Measurements from ENCODE around the gene KYAT1. TPM values are rescaled to one million over a fixed set of nuclear protein-coding genes. Genes with fewer than 3 reads are reported as not detected.
A peak's percentile ranks its signal among the peaks of the same experiment; 100 is the strongest.

KYAT1 gene
- total RNA-seq, 1 donor from 2014 or later, result 9.5 TPM

- Histone ChIP-seq H3K36me3 (ENCODE audit: control insufficient read depth, insufficient read depth, low read length) (peaks cover 8% of the 10 kb centered on the region), H3K27me3 (ENCODE audit: control insufficient read depth, insufficient read depth, low read length) (no peaks in the 10 kb centered on the region), H3K4me3 (ENCODE audit: low read depth, low read length) (peak within 1 kb of the TSS; percentile 100)
- no peak for FAIRE-seq
- no peak for TF ChIP-seq CTCF (IDR thresholded peaks at IDR 0.05; ENCODE audit: insufficient read depth, low read length, severe bottlenecking)
- DNase-seq (ENCODE audit: low read depth), result peak; percentile 29
Measured at GRCh38 chr9:128786681-128787601, 94.8 kb downstream of the KYAT1 start, which contains the start of gene TBC1D13. Gene TBC1D13, plus strand, starts transcription at chr9:128787253. Its CDS starts 101 bp downstream, at chr9:128787354.

GRCh38 chr9:128785427-128785826 lies 96.3 kb downstream of the KYAT1 start:
- H3K27me3 ChIP-seq (ENCODE audit: control insufficient read depth, insufficient read depth, low read length), result no peaks in the 10 kb centered on the region
- H3K4me3 ChIP-seq (ENCODE audit: low read depth, low read length), result no peak overlapping the region
- FAIRE-seq (no peak), DNase-seq (ENCODE audit: low read depth) (no peak)
- no peaks in the 10 kb centered on the region for H3K36me3 ChIP-seq (ENCODE audit: control insufficient read depth, insufficient read depth, low read length)
- TF ChIP-seq CTCF (IDR thresholded peaks at IDR 0.05; ENCODE audit: insufficient read depth, low read length, severe bottlenecking), result no peak

Other genes starting within 250 kb of the KYAT1 start
- 27.4 and 33.7 TPM in 2 replicates for gene DYNC2I2, start 225.1 kb downstream of the KYAT1 start, total RNA-seq
- gene SET, start 192.7 kb downstream of the KYAT1 start, total RNA-seq, result 717 and 775 TPM in 2 replicates
- gene PKN3, start 179.4 kb downstream of the KYAT1 start, total RNA-seq, result 1.5 and 2.1 TPM in 2 replicates
- gene ZDHHC12, start 157.8 kb downstream of the KYAT1 start, total RNA-seq, result 27.4 and 46.0 TPM in 2 replicates
- 8.7 and 14.2 TPM in 2 replicates for gene ZER1, start 110.0 kb downstream of the KYAT1 start, total RNA-seq
- gene TBC1D13, start 94.7 kb downstream of the KYAT1 start, total RNA-seq, result 11.8 and 12.6 TPM in 2 replicates
- 36.6 and 54.0 TPM in 2 replicates for gene ENDOG, start 63.5 kb downstream of the KYAT1 start, total RNA-seq
- gene SPOUT1, start 52.2 kb downstream of the KYAT1 start, total RNA-seq, result 10.4 and 14.0 TPM in 2 replicates
- gene LRRC8A, start 183 bp upstream of the KYAT1 start, total RNA-seq, result 259 and 329 TPM in 2 replicates
- 1.1 and 3.8 TPM in 2 replicates for gene PHYHD1, start 39.0 kb upstream of the KYAT1 start, total RNA-seq
- 22.6 and 24.6 TPM in 2 replicates for gene DOLK, start 65.7 kb upstream of the KYAT1 start, total RNA-seq
- gene NUP188, start 65.7 kb upstream of the KYAT1 start, total RNA-seq, result 25.8 and 38.5 TPM in 2 replicates
- 50.5 and 98.1 TPM in 2 replicates for gene SH3GLB2, start 146.4 kb upstream of the KYAT1 start, total RNA-seq
- gene MIGA2, start 154.7 kb upstream of the KYAT1 start, total RNA-seq, result 12.6 and 25.0 TPM in 2 replicates
- gene DOLPP1, start 199.2 kb upstream of the KYAT1 start, total RNA-seq, result 10.0 and 10.8 TPM in 2 replicates
- gene CRAT, start 228.8 kb upstream of the KYAT1 start, total RNA-seq, result 13.7 and 40.2 TPM in 2 replicates
- 39.5 and 76.0 TPM in 2 replicates for gene PTPA, start 229.5 kb upstream of the KYAT1 start, total RNA-seq

All from bronchial epithelial cell (primary cell).